Measurements from ENCODE around the gene SCAF11.

The SCAF11 gene

GRCh38 chr12:45981075-45981837 lies 9.1 kb downstream of the SCAF11 start:
- no peak for DNase-seq

- no peak for DNase-seq
These were observed 9.8 kb downstream of the SCAF11 start for GRCh38 chr12:45980540-45980939.

GRCh38 chr12:45978108-45978507 lies 12.3 kb downstream of the SCAF11 start:
- no peak for DNase-seq

- no peak for DNase-seq
These were observed 12.8 kb downstream of the SCAF11 start for GRCh38 chr12:45977620-45978019.

- DNase-seq, result no peak
These were observed 14.9 kb downstream of the SCAF11 start for GRCh38 chr12:45975506-45975905.

- DNase-seq, result no peak
These were observed 15.5 kb downstream of the SCAF11 start for GRCh38 chr12:45974883-45975282.

GRCh38 chr12:45974171-45974719 lies 16.1 kb downstream of the SCAF11 start:
- no peak for DNase-seq

GRCh38 chr12:45973526-45973925 lies 16.8 kb downstream of the SCAF11 start:
- DNase-seq, result no peak

- no peak for DNase-seq
These were observed 20.0 kb downstream of the SCAF11 start for GRCh38 chr12:45970391-45970790.

- no peak for DNase-seq
These were observed 21.3 kb downstream of the SCAF11 start for GRCh38 chr12:45969084-45969483.

GRCh38 chr12:45966486-45966885 lies 23.9 kb downstream of the SCAF11 start:
- no peak for DNase-seq

GRCh38 chr12:45962553-45963325 lies 27.6 kb downstream of the SCAF11 start:
- DNase-seq, result no peak

GRCh38 chr12:45959728-45960127 lies 30.6 kb downstream of the SCAF11 start:
- no peak for DNase-seq

GRCh38 chr12:45959025-45959424 lies 31.3 kb downstream of the SCAF11 start:
- no peak for DNase-seq

GRCh38 chr12:45948546-45948945 lies 41.8 kb downstream of the SCAF11 start:
- no peak for DNase-seq

GRCh38 chr12:45946435-45946834 lies 43.9 kb downstream of the SCAF11 start:
- no peak for DNase-seq

- no peak for DNase-seq
These were observed 45.6 kb downstream of the SCAF11 start for GRCh38 chr12:45944771-45945170.

- no peak for DNase-seq
These were observed 50.6 kb downstream of the SCAF11 start for GRCh38 chr12:45939759-45940158.

GRCh38 chr12:45938566-45938965 lies 51.8 kb downstream of the SCAF11 start:
- DNase-seq, result no peak

- no peak for DNase-seq
These were observed 55.4 kb downstream of the SCAF11 start for GRCh38 chr12:45934956-45935355.

- DNase-seq, result no peak
These were observed 56.9 kb downstream of the SCAF11 start for GRCh38 chr12:45933504-45933903.

GRCh38 chr12:45930369-45930768 lies 60.0 kb downstream of the SCAF11 start:
- no peak for DNase-seq

- DNase-seq, result no peak
These were observed 62.1 kb downstream of the SCAF11 start for GRCh38 chr12:45928309-45928708.

- DNase-seq, result no peak
These were observed 71.6 kb downstream of the SCAF11 start for GRCh38 chr12:45918818-45919217.

All from CD4-positive, alpha-beta T cell treated with Interleukin-4 for 1 hour (primary cell).